CD4-positive, alpha-beta T cell (primary cell): ENCODE measurements around the gene CES1. TPM values are rescaled to one million over a fixed set of nuclear protein-coding genes. Genes with fewer than 3 reads are reported as not detected.

Source experiments
- ATAC-seq: fragments of 200-7000 bp; cut with Tn5 transposase; one replicate; pipeline ENCODE4 v1.10.0; 2022; ENCODE audit warnings: mild to moderate bottlenecking; ENCODE audit not compliant: poor library complexity
- CTCF ChIA-PET: fragments of 350-600 bp; sonication (Branson Sonifier 250); formaldehyde crosslinking; loops from one replicate; lab custom pipeline; 2021; ENCODE audit warnings: antibody characterized with exemption, inconsistent platforms; lab: Charles Lee
- POLR2A ChIA-PET: fragments of 350-600 bp; sonication (Branson Sonifier 250); formaldehyde crosslinking; loops from one replicate; lab custom pipeline; 2021; ENCODE audit warnings: antibody characterized with exemption, inconsistent platforms; lab: Charles Lee
- DNase-seq, 14 experiments: peaks; one replicate each; pipeline ENCODE4 v3.0.0-alpha.2; 2013 to 2020; ENCODE audit warnings: mixed read lengths in 2 of 14
- H3K27ac ChIP-seq, 2 donors: one replicate each; pipeline versions ENCODE4 v1.5.1 to v1.7.0; 2013; ENCODE audit warnings: low read length in 2 of 2, low read depth in 1 of 2, mild to moderate bottlenecking in 1 of 2
- H3K27me3 ChIP-seq, 2 experiments: 1 replicate in 1 of 2; 2 replicates in 1 of 2; pipeline versions ENCODE4 v1.6.1 to v1.7.0; 2013; ENCODE audit warnings: low read length in 2 of 2, control low read depth in 1 of 2, mild to moderate bottlenecking in 1 of 2, moderate library complexity in 1 of 2; ENCODE audit not compliant: insufficient read depth in 2 of 2, control insufficient read depth in 1 of 2
- H3K36me3 ChIP-seq: one replicate; pipeline ENCODE4 v1.6.1; 2013; ENCODE audit warnings: low read length, control low read depth; ENCODE audit not compliant: insufficient read depth
- H3K4me1 ChIP-seq: one replicate; pipeline ENCODE4 v1.6.1; 2013; ENCODE audit warnings: low read length, control low read depth; ENCODE audit not compliant: insufficient read depth
- H3K4me3 ChIP-seq: one replicate; pipeline ENCODE4 v1.5.1; 2013; ENCODE audit warnings: mild to moderate bottlenecking, low read length, moderate library complexity
- H3K9me3 ChIP-seq, 2 experiments: 1 replicate in 1 of 2; 2 replicates in 1 of 2; pipeline versions ENCODE4 v1.6.1 to v1.7.0; 2013; ENCODE audit warnings: low read length in 2 of 2, mild to moderate bottlenecking in 2 of 2, control low read depth in 1 of 2, moderate library complexity in 1 of 2; ENCODE audit not compliant: control insufficient read depth in 1 of 2, insufficient read depth in 1 of 2
- H3K27ac Mint-ChIP-seq: one replicate; pipeline ENCODE4 v1.8.0; 2020; ENCODE audit warnings: mixed read lengths
- H3K27me3 Mint-ChIP-seq: one replicate; pipeline ENCODE4 v1.8.0; 2021; ENCODE audit warnings: mixed read lengths
- H3K36me3 Mint-ChIP-seq: one replicate; pipeline ENCODE4 v1.8.0; 2021; ENCODE audit warnings: low read depth, mixed read lengths
- H3K4me1 Mint-ChIP-seq: one replicate; pipeline ENCODE4 v1.8.0; 2021; ENCODE audit warnings: low read depth, mixed read lengths
- H3K4me3 Mint-ChIP-seq: one replicate; pipeline ENCODE4 v1.8.0; 2020; ENCODE audit warnings: mild to moderate bottlenecking, mixed read lengths
- H3K9me3 Mint-ChIP-seq: one replicate; pipeline ENCODE4 v1.8.0; 2020; ENCODE audit warnings: mixed read lengths
- CTCF ChIP-seq: fragments of 200-600 bp; IDR thresholded peaks from one replicate; pipeline ENCODE4 v1.8.0; 2022; ENCODE audit warnings: antibody characterized with exemption, mild to moderate bottlenecking
- intact Hi-C, 2 experiments: fragments of 100-400 bp; cut with DNase I in 1 of 2; cut with micrococcal nuclease in 1 of 2; formaldehyde crosslinking; loops; one replicate each; pipeline versions ENCODE4 v1.15.1 to v1.9.0; 2023 to 2025; cut with DNase I, micrococcal nuclease
- total RNA-seq, 174 experiments: library from RNA in 2 of 174; stranded (reverse) in 2 of 174; gene quantifications; one replicate each; pipeline ENCODE4 v1.2.3 and lab custom pipeline; 2021 to 2026

CES1 gene
- total RNA-seq, 2 experiments from 2014 or later = 0.22 to 0.81 TPM

GRCh38 chr16:55856950-55857349 lies 24.1 kb upstream of the CES1 start:
- no peaks in the 10 kb centered on the region for H3K9me3 ChIP-seq
- H3K36me3 Mint-ChIP-seq = no peaks in the 10 kb centered on the region
- no peaks in the 10 kb centered on the region for H3K4me1 Mint-ChIP-seq
- H3K27me3 ChIP-seq = peaks cover 2 to 5% of the 10 kb centered on the region in 2 experiments
- H3K4me3 Mint-ChIP-seq = no peak overlapping the region
- H3K27ac ChIP-seq = no peak overlapping the region
- ChIA-PET CTCF (no interaction called here), POLR2A (no interaction called here)
- no peaks in the 10 kb centered on the region for H3K4me1 ChIP-seq
- H3K36me3 ChIP-seq = no peaks in the 10 kb centered on the region
- peaks cover 28% of the 10 kb centered on the region for H3K27me3 Mint-ChIP-seq
- no peak overlapping the region for H3K27ac Mint-ChIP-seq
- no peaks in the 10 kb centered on the region for H3K9me3 Mint-ChIP-seq
- ATAC-seq = no peak
- H3K4me3 ChIP-seq = no peak overlapping the region
- intact Hi-C loops = no loop called here
- no peak for TF ChIP-seq CTCF
- no peak for DNase-seq

GRCh38 chr16:55853114-55853513 lies 20.2 kb upstream of the CES1 start:
- Histone ChIP-seq H3K27me3 (peaks cover 5 to 23% of the 10 kb centered on the region in 2 experiments), H3K4me3 (no peak overlapping the region), H3K4me1 (no peaks in the 10 kb centered on the region), H3K9me3 (no peaks in the 10 kb centered on the region), H3K27ac (no peak overlapping the region), H3K36me3 (no peaks in the 10 kb centered on the region)
- intact Hi-C loops = no loop called here
- no peak overlapping the region for H3K27ac Mint-ChIP-seq
- H3K27me3 Mint-ChIP-seq = peaks cover 40% of the 10 kb centered on the region
- ChIA-PET POLR2A (no interaction called here), CTCF (no interaction called here)
- TF ChIP-seq CTCF = no peak
- no peaks in the 10 kb centered on the region for H3K36me3 Mint-ChIP-seq
- no peaks in the 10 kb centered on the region for H3K4me1 Mint-ChIP-seq
- no peaks in the 10 kb centered on the region for H3K9me3 Mint-ChIP-seq
- H3K4me3 Mint-ChIP-seq = no peak overlapping the region
- DNase-seq (no peak), ATAC-seq (no peak)

GRCh38 chr16:55849536-55849935 lies 16.6 kb upstream of the CES1 start:
- no peak overlapping the region for H3K4me3 ChIP-seq
- Mint-ChIP-seq H3K4me3 (no peak overlapping the region), H3K27me3 (peaks cover 50% of the 10 kb centered on the region), H3K36me3 (no peaks in the 10 kb centered on the region), H3K4me1 (no peaks in the 10 kb centered on the region), H3K27ac (no peak overlapping the region), H3K9me3 (no peaks in the 10 kb centered on the region)
- no peaks in the 10 kb centered on the region for H3K36me3 ChIP-seq
- ATAC-seq (no peak), DNase-seq (no peak)
- CTCF ChIA-PET = no interaction called here
- no peak for TF ChIP-seq CTCF
- intact Hi-C loops = no loop called here
- H3K27ac ChIP-seq = no peak overlapping the region
- no peaks in the 10 kb centered on the region for H3K4me1 ChIP-seq
- no peaks in the 10 kb centered on the region for H3K9me3 ChIP-seq
- POLR2A ChIA-PET = no interaction called here
- peaks cover 15 to 27% of the 10 kb centered on the region in 2 experiments for H3K27me3 ChIP-seq
